ENCODE data around the gene INTS4. TPM values are rescaled to one million over a fixed set of nuclear protein-coding genes. Genes with fewer than 3 reads are reported as not detected.

The INTS4 gene
- total and polyA plus RNA-seq, 2 of the 8 experiments (the other 6 are each of a cell fraction or from before 2014, with no cell fraction given) = 27.0 to 31.3 TPM

- no peak overlapping the region for H4K91ac ChIP-seq (replicated peaks; ENCODE audit: insufficient read length, low read length)
- TF ChIP-seq CHD1 (IDR thresholded peaks at IDR 0.05; ENCODE audit: low read depth, low read length) (no peak), CBX8 (IDR thresholded peaks at IDR 0.05; ENCODE audit: borderline replicate concordance, low read depth, low read length) (no peak), SIX5 (IDR thresholded peaks at IDR 0.05; ENCODE audit: low read depth, low read length) (no peak), CHD2 (IDR thresholded peaks at IDR 0.05; ENCODE audit: low read length) (no peak), TBP (IDR thresholded peaks at IDR 0.05; ENCODE audit: low read depth, low read length) (no peak), CEBPB (IDR thresholded peaks at IDR 0.05; ENCODE audit: low read depth, low read length) (no peak), ASH2L (IDR thresholded peaks at IDR 0.05; ENCODE audit: low read length) (no peak), CTCF (IDR thresholded peaks at IDR 0.05; ENCODE audit: control extremely low read depth in 1 of 3, insufficient read depth in 1 of 3, low read depth in 1 of 3, low read length in 3 of 3) (no peak), BRCA1 (IDR thresholded peaks at IDR 0.05; ENCODE audit: low read depth, low read length) (no peak), GABPA (IDR thresholded peaks at IDR 0.05; ENCODE audit: borderline replicate concordance, insufficient read depth, low read length) (no peak)
These were observed 25.8 kb upstream of the INTS4 start for GRCh38 chr11:78020246-78020645.

More at GRCh38 chr11:78020246-78020645, 25.8 kb upstream of the INTS4 start:
- no peak overlapping the region for H2AFZ ChIP-seq (ENCODE audit: low read length)
- H3K4ac ChIP-seq (replicated peaks; ENCODE audit: insufficient read length, low read depth, low read length) = no peak overlapping the region
- H4K8ac ChIP-seq (ENCODE audit: extremely low read depth, insufficient read depth, low read length) = no peak overlapping the region
- no peak for FAIRE-seq
- H2BK15ac ChIP-seq (ENCODE audit: low read length) = no peak overlapping the region
- H3K27me3 ChIP-seq (replicated peaks in 1 of 4; ENCODE audit: control insufficient read depth in 3 of 4, extremely low read depth in 1 of 4, insufficient read depth in 3 of 4, low read length in 3 of 4) = no peaks in the 10 kb centered on the region
- H3K9ac ChIP-seq (replicated peaks in 1 of 4; ENCODE audit: extremely low read depth in 1 of 4, low read depth in 3 of 4, low read length in 3 of 4) = no peak overlapping the region
- ChIA-PET POLR2A (ENCODE audit: partially characterized antibody) (interaction anchor here (1.0 to 1.9 kb wide), 4 partner anchors 11 to 59 kb away, joined by 3 to 11 read pairs (median 4); no protein-coding TSS in a partner anchor), CTCF (ENCODE audit: partially characterized antibody) (interaction anchor here (1.0 to 3.3 kb wide), 6 partner anchors 12 to 26 kb away, joined by 3 to 19 read pairs (median 8); no protein-coding TSS in a partner anchor)
- 48% methylated on average over 3 of the region's 3 CpGs; no CpG with 5 or more reads in 1 of the 2 experiments for WGBS, 2 experiments (ENCODE audit: extremely low coverage in 1 of 2, insufficient coverage in 1 of 2, insufficient read length in 1 of 2, insufficient replicate concordance in 2 of 2, low coverage in 1 of 2, low lambda C conversion rate in 2 of 2, missing lambda C conversion rate in 1 of 2)
- no peak overlapping the region for H2BK120ac ChIP-seq (replicated peaks; ENCODE audit: low read depth, low read length)
- H4K20me1 ChIP-seq (replicated peaks in 1 of 2; ENCODE audit: control insufficient read depth in 1 of 2, insufficient read depth in 2 of 2, low read length in 2 of 2) = no peaks in the 10 kb centered on the region
- H3K79me1 ChIP-seq (ENCODE audit: low read depth, low read length) = no peaks in the 10 kb centered on the region; the same call in 1 of the 2 replicates
- H3K4me3 ChIP-seq (ENCODE audit: extremely low read depth in 1 of 4, insufficient read depth in 2 of 4, low read depth in 3 of 4, low read length in 4 of 4) = no peak overlapping the region
- no peak overlapping the region for H4K5ac ChIP-seq (ENCODE audit: insufficient read length, low read depth, low read length)
- no peak overlapping the region for H3K14ac ChIP-seq (ENCODE audit: insufficient read length)
- no peak overlapping the region for H3K56ac ChIP-seq (replicated peaks; ENCODE audit: insufficient read length, low read depth, low read length)
- H3K79me2 ChIP-seq (ENCODE audit: control insufficient read depth in 1 of 2, insufficient read depth in 2 of 2, low read length in 2 of 2) = no peaks in the 10 kb centered on the region
- DNase-seq (ENCODE audit: low read depth in 1 of 2, low spot score in 2 of 2) = no peak
- no peak overlapping the region for H2BK5ac ChIP-seq (ENCODE audit: low read depth, low read length)
- H3K4me1 ChIP-seq (replicated peaks in 1 of 4; ENCODE audit: control insufficient read depth in 3 of 4, insufficient read depth in 4 of 4, low read length in 3 of 4) = peaks cover 0 to 13% (median 8%) of the 10 kb centered on the region in 4 experiments; a peak in 6 of 7 replicates
- H2AK5ac ChIP-seq (ENCODE audit: low read depth, low read length) = no peak overlapping the region
- H2BK20ac ChIP-seq (ENCODE audit: low read length) = no peak overlapping the region
- peaks cover 6 to 12% (median 10%) of the 10 kb centered on the region in 4 experiments; a peak in 6 of 8 replicates for H3K36me3 ChIP-seq (ENCODE audit: control insufficient read depth in 2 of 4, insufficient read depth in 4 of 4, low read length in 3 of 4)
- H3K23me2 ChIP-seq (ENCODE audit: low read depth, low read length) = peaks cover 9% of the 10 kb centered on the region
- no peaks in the 10 kb centered on the region for H3K9me3 ChIP-seq (ENCODE audit: insufficient read depth in 2 of 2, low read depth in 1 of 2, low read length in 1 of 2)
- H3K27ac ChIP-seq (ENCODE audit: low read depth, low read length) = no peak overlapping the region
- H2BK12ac ChIP-seq (ENCODE audit: low read depth, low read length) = no peak overlapping the region
- 0 out of 4 replicates have a peak overlapping the region, but pooled peaks of 1 of the 2 experiments have one; percentile 8 for H3K4me2 ChIP-seq (ENCODE audit: insufficient read depth in 1 of 2, low read depth in 2 of 2, low read length in 2 of 2)
- no peak overlapping the region for H3K23ac ChIP-seq (ENCODE audit: insufficient read length)
- no peak overlapping the region for H3K18ac ChIP-seq (ENCODE audit: extremely low read depth, low read length)
